HepG2 (cell line): ENCODE results near the gene SCARF1.

Source experiments
- GABPA ChIP-seq, 2 experiments: IDR thresholded peaks; 2 replicates each; pipeline ENCODE4 v1.6.1; 2011 to 2016; ENCODE audit warnings: low read depth in 2 of 2, low read length in 1 of 2, missing biosample characterization in 1 of 2, missing genetic modification characterization in 1 of 2
- KLF16 ChIP-seq, 2 experiments: sonication (generic) in 1 of 2; formaldehyde crosslinking in 1 of 2; IDR thresholded peaks; 2 replicates each; pipeline versions ENCODE4 v1.6.1 to v1.8.0; 2016 to 2023; ENCODE audit warnings: missing genetic modification reagents in 2 of 2, missing compliant biosample characterization in 1 of 2
- MAFK ChIP-seq, 2 experiments: IDR thresholded peaks in 1 of 2; conservative IDR thresholded peaks in 1 of 2; 2 replicates each; pipeline ENCODE4 v1.6.1; 2011; ENCODE audit warnings: improper control_type of control experiment in 2 of 2, low read length in 2 of 2
- NR2C2 ChIP-seq: sonication (generic); formaldehyde crosslinking; IDR thresholded peaks from 2 replicates; pipeline ENCODE4 v1.4.0; 2020; ENCODE audit warnings: missing genetic modification reagents, mild to moderate bottlenecking, moderate library complexity, borderline replicate concordance
- POLR2AphosphoS5 ChIP-seq: IDR thresholded peaks from 2 replicates; pipeline ENCODE4 v1.6.1; 2012; ENCODE audit warnings: low read depth, low read length
- ZBTB20 ChIP-seq: sonication (generic); formaldehyde crosslinking; IDR thresholded peaks from 2 replicates; pipeline ENCODE4 v1.8.1; 2023; ENCODE audit warnings: missing genetic modification reagents, low read depth, mild to moderate bottlenecking, borderline replicate concordance
- ZFYVE20 ChIP-seq: sonication (generic); formaldehyde crosslinking; IDR thresholded peaks from 2 replicates; pipeline ENCODE4 v1.8.0; 2023; ENCODE audit warnings: low read depth, mild to moderate bottlenecking, moderate library complexity, missing genetic modification reagents, borderline replicate concordance
- ZSCAN30 ChIP-seq: sonication (generic); formaldehyde crosslinking; IDR thresholded peaks from 2 replicates; pipeline ENCODE4 v1.5.0; 2020; ENCODE audit warnings: mild to moderate bottlenecking, missing genetic modification reagents
- TF ChIP-seq, protein P1 (sequence below): IDR thresholded peaks from 2 replicates; pipeline ENCODE4 v1.6.1; 2016; ENCODE audit warnings: missing compliant biosample characterization, missing genetic modification reagents, borderline replicate concordance
- TF ChIP-seq, protein P2 (sequence below): sonication (generic); formaldehyde crosslinking; IDR thresholded peaks from 2 replicates; pipeline ENCODE4 v1.4.0; 2020; ENCODE audit warnings: mild to moderate bottlenecking, missing genetic modification reagents, borderline replicate concordance
- TF ChIP-seq, protein P3 (sequence below): sonication (generic); formaldehyde crosslinking; IDR thresholded peaks from 2 replicates; pipeline ENCODE4 v1.5.1; 2020; ENCODE audit warnings: missing genetic modification reagents, mild to moderate bottlenecking, borderline replicate concordance
- TF ChIP-seq, protein P4 (sequence below): sonication (generic); formaldehyde crosslinking; IDR thresholded peaks from 2 replicates; pipeline ENCODE4 v1.5.0; 2020; ENCODE audit warnings: mild to moderate bottlenecking, missing genetic modification reagents, moderate library complexity
- TF ChIP-seq, protein P5 (sequence below): sonication (generic); formaldehyde crosslinking; IDR thresholded peaks from 2 replicates; pipeline ENCODE4 v1.5.0; 2020; ENCODE audit warnings: missing genetic modification reagents
- TF ChIP-seq, protein P6 (sequence below): sonication (generic); formaldehyde crosslinking; IDR thresholded peaks from 2 replicates; pipeline ENCODE4 v1.4.0; 2020; ENCODE audit warnings: mild to moderate bottlenecking, missing genetic modification reagents, borderline replicate concordance

DNA sequence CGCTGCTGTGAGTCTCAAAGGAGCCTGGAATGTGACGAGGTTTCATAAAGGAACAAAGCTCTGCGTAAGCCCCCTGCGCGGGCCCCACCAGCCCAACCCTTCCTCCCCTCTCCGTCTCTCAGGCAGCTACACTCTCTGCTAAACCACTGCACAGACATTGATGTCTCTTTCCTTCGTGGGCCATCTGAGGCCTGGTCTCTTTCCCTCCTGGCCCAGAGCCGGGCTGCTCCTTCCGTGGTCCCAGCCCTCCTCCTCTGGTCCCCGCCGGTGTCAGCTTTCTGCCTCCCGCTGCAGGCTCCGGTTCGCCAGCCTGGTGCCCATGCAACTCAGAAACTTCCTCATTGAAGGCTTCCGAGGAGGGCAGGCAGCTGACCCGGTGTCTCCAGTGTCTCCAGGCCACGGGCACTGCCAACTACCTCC, 7.4 kb downstream of the SCARF1 start:
- TF ChIP-seq, protein P1, sequence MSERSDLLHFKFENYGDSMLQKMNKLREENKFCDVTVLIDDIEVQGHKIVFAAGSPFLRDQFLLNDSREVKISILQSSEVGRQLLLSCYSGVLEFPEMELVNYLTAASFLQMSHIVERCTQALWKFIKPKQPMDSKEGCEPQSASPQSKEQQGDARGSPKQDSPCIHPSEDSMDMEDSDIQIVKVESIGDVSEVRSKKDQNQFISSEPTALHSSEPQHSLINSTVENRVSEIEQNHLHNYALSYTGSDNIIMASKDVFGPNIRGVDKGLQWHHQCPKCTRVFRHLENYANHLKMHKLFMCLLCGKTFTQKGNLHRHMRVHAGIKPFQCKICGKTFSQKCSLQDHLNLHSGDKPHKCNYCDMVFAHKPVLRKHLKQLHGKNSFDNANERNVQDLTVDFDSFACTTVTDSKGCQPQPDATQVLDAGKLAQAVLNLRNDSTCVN (CRISPR knock-in tag), result no peak
- no peak for TF ChIP-seq GABPA (IDR thresholded peaks at IDR 0.05; ENCODE audit: low read depth, low read length)
- no peak for TF ChIP-seq GABPA (CRISPR knock-in tag; IDR thresholded peaks at IDR 0.05; ENCODE audit: low read depth)
- no peak for TF ChIP-seq KLF16 (CRISPR knock-in tag; IDR thresholded peaks at IDR 0.05)
- TF ChIP-seq, protein P2, sequence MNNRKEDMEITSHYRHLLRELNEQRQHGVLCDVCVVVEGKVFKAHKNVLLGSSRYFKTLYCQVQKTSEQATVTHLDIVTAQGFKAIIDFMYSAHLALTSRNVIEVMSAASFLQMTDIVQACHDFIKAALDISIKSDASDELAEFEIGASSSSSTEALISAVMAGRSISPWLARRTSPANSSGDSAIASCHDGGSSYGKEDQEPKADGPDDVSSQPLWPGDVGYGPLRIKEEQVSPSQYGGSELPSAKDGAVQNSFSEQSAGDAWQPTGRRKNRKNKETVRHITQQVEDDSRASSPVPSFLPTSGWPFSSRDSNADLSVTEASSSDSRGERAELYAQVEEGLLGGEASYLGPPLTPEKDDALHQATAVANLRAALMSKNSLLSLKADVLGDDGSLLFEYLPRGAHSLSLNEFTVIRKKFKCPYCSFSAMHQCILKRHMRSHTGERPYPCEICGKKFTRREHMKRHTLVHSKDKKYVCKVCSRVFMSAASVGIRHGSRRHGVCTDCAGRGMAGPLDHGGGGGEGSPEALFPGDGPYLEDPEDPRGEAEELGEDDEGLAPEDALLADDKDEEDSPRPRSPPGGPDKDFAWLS, result no peak
- TF ChIP-seq, protein P3, sequence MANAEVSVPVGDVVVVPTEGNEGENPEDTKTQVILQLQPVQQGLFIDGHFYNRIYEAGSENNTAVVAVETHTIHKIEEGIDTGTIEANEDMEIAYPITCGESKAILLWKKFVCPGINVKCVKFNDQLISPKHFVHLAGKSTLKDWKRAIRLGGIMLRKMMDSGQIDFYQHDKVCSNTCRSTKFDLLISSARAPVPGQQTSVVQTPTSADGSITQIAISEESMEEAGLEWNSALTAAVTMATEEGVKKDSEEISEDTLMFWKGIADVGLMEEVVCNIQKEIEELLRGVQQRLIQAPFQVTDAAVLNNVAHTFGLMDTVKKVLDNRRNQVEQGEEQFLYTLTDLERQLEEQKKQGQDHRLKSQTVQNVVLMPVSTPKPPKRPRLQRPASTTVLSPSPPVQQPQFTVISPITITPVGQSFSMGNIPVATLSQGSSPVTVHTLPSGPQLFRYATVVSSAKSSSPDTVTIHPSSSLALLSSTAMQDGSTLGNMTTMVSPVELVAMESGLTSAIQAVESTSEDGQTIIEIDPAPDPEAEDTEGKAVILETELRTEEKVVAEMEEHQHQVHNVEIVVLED, result no peak
- no peak for TF ChIP-seq ZSCAN30 (CRISPR knock-in tag)
- TF ChIP-seq, protein P4, sequence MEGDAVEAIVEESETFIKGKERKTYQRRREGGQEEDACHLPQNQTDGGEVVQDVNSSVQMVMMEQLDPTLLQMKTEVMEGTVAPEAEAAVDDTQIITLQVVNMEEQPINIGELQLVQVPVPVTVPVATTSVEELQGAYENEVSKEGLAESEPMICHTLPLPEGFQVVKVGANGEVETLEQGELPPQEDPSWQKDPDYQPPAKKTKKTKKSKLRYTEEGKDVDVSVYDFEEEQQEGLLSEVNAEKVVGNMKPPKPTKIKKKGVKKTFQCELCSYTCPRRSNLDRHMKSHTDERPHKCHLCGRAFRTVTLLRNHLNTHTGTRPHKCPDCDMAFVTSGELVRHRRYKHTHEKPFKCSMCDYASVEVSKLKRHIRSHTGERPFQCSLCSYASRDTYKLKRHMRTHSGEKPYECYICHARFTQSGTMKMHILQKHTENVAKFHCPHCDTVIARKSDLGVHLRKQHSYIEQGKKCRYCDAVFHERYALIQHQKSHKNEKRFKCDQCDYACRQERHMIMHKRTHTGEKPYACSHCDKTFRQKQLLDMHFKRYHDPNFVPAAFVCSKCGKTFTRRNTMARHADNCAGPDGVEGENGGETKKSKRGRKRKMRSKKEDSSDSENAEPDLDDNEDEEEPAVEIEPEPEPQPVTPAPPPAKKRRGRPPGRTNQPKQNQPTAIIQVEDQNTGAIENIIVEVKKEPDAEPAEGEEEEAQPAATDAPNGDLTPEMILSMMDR (CRISPR knock-in tag), result no peak
- TF ChIP-seq, protein P5, sequence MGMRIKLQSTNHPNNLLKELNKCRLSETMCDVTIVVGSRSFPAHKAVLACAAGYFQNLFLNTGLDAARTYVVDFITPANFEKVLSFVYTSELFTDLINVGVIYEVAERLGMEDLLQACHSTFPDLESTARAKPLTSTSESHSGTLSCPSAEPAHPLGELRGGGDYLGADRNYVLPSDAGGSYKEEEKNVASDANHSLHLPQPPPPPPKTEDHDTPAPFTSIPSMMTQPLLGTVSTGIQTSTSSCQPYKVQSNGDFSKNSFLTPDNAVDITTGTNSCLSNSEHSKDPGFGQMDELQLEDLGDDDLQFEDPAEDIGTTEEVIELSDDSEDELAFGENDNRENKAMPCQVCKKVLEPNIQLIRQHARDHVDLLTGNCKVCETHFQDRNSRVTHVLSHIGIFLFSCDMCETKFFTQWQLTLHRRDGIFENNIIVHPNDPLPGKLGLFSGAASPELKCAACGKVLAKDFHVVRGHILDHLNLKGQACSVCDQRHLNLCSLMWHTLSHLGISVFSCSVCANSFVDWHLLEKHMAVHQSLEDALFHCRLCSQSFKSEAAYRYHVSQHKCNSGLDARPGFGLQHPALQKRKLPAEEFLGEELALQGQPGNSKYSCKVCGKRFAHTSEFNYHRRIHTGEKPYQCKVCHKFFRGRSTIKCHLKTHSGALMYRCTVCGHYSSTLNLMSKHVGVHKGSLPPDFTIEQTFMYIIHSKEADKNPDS (CRISPR knock-in tag), result no peak
- no peak for TF ChIP-seq NR2C2
- no peak for TF ChIP-seq MAFK (conservative IDR thresholded peaks at IDR 0.05 in 1 of 2, IDR thresholded peaks at IDR 0.05 in 1 of 2; ENCODE audit: low read length in 2 of 2)
- TF ChIP-seq, protein P6, sequence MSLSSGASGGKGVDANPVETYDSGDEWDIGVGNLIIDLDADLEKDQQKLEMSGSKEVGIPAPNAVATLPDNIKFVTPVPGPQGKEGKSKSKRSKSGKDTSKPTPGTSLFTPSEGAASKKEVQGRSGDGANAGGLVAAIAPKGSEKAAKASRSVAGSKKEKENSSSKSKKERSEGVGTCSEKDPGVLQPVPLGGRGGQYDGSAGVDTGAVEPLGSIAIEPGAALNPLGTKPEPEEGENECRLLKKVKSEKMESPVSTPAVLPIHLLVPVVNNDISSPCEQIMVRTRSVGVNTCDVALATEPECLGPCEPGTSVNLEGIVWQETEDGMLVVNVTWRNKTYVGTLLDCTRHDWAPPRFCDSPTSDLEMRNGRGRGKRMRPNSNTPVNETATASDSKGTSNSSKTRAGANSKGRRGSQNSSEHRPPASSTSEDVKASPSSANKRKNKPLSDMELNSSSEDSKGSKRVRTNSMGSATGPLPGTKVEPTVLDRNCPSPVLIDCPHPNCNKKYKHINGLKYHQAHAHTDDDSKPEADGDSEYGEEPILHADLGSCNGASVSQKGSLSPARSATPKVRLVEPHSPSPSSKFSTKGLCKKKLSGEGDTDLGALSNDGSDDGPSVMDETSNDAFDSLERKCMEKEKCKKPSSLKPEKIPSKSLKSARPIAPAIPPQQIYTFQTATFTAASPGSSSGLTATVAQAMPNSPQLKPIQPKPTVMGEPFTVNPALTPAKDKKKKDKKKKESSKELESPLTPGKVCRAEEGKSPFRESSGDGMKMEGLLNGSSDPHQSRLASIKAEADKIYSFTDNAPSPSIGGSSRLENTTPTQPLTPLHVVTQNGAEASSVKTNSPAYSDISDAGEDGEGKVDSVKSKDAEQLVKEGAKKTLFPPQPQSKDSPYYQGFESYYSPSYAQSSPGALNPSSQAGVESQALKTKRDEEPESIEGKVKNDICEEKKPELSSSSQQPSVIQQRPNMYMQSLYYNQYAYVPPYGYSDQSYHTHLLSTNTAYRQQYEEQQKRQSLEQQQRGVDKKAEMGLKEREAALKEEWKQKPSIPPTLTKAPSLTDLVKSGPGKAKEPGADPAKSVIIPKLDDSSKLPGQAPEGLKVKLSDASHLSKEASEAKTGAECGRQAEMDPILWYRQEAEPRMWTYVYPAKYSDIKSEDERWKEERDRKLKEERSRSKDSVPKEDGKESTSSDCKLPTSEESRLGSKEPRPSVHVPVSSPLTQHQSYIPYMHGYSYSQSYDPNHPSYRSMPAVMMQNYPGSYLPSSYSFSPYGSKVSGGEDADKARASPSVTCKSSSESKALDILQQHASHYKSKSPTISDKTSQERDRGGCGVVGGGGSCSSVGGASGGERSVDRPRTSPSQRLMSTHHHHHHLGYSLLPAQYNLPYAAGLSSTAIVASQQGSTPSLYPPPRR (CRISPR knock-in tag), result no peak
- no peak for TF ChIP-seq POLR2AphosphoS5
- no peak for TF ChIP-seq ZBTB20
- no peak for TF ChIP-seq ZFYVE20 (CRISPR knock-in tag)
